22Rv1 (cell line): ENCODE data around the gene HS6ST3.

ENCODE experiments used
- ZFX ChIP-seq: fragments of 450-650 bp; IDR thresholded peaks from 2 replicates; pipeline ENCODE4 v1.6.1; 2017; ENCODE audit warnings: antibody characterized with exemption, borderline replicate concordance
- TF ChIP-seq, protein P1 (sequence below): fragments of 450-650 bp; IDR thresholded peaks from 2 replicates; pipeline ENCODE4 v1.5.1; 2017; ENCODE audit warnings: mild to moderate bottlenecking

DNA sequence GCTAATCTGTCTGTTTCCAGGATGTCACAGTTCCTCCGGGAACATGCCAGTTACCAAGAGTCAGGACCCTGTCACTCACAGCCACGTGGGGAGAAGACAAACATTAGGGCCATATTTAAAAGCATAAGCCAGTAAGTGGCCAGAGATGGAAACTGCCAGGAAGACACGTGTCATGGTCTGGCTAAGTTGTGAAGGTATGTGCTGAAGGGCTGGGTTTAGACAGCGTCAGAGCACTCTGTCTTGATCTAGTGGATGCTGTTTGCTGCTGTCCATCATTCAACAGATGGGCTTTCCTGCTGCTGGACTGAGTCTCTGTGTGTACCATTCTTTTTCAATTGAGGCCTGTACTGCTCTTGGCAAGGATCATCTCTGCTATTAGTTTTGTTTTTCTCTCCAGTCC is 128.6 kb downstream of the HS6ST3 start:
- TF ChIP-seq, protein P1, sequence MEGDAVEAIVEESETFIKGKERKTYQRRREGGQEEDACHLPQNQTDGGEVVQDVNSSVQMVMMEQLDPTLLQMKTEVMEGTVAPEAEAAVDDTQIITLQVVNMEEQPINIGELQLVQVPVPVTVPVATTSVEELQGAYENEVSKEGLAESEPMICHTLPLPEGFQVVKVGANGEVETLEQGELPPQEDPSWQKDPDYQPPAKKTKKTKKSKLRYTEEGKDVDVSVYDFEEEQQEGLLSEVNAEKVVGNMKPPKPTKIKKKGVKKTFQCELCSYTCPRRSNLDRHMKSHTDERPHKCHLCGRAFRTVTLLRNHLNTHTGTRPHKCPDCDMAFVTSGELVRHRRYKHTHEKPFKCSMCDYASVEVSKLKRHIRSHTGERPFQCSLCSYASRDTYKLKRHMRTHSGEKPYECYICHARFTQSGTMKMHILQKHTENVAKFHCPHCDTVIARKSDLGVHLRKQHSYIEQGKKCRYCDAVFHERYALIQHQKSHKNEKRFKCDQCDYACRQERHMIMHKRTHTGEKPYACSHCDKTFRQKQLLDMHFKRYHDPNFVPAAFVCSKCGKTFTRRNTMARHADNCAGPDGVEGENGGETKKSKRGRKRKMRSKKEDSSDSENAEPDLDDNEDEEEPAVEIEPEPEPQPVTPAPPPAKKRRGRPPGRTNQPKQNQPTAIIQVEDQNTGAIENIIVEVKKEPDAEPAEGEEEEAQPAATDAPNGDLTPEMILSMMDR = no peak
- TF ChIP-seq ZFX = no peak
